Measurements from ENCODE around the gene TGM2.

GRCh38 chr20:38178581-38178980 lies 13.5 kb upstream of the TGM2 start:
- TF ChIP-seq CTCF (IDR thresholded peaks at IDR 0.05; ENCODE audit: low read depth, low read length): no peak
- no peak for TF ChIP-seq POLR2A (IDR thresholded peaks at IDR 0.05; ENCODE audit: extremely low read depth, insufficient read length)
- TF ChIP-seq MYC (IDR thresholded peaks at IDR 0.05; ENCODE audit: low read depth, low read length): no peak
- no peak for TF ChIP-seq MAX (IDR thresholded peaks at IDR 0.05; ENCODE audit: low read depth, low read length)

Measured in NB4 (cell line).